CD8-positive, alpha-beta memory T cell (primary cell): ENCODE measurements around the gene TCF4. TPM values are rescaled to one million over a fixed set of nuclear protein-coding genes. Genes with fewer than 3 reads are reported as not detected.
"Not testable (repeated sequence)": the region's sequence is repeated elsewhere in the genome, so short reads cannot be mapped to it uniquely, and the experiment has no call there.

Experiments used
- CTCF ChIA-PET: fragments of 350-600 bp; sonication (Branson Sonifier 250); formaldehyde crosslinking; loops from one replicate; lab custom pipeline; 2021; ENCODE audit warnings: antibody characterized with exemption; lab: Charles Lee
- POLR2A ChIA-PET: fragments of 350-600 bp; sonication (Branson Sonifier 250); formaldehyde crosslinking; loops from one replicate; lab custom pipeline; 2021; ENCODE audit warnings: antibody characterized with exemption; lab: Charles Lee
- DNase-seq, 5 donors: peaks; one replicate each; pipeline versions ENCODE4 v3.0.0 to v3.0.0-alpha.2; 2020 to 2022; ENCODE audit warnings: mixed read lengths in 1 of 5
- H3K27ac ChIP-seq: one replicate; pipeline ENCODE4 v1.7.0; 2013; ENCODE audit warnings: low read depth, mild to moderate bottlenecking, low read length, moderate library complexity
- H3K27me3 ChIP-seq: 2 replicates; pipeline ENCODE4 v1.7.0; 2013; ENCODE audit warnings: low read length, mild to moderate bottlenecking; ENCODE audit not compliant: insufficient read depth, poor library complexity, severe bottlenecking
- H3K36me3 ChIP-seq: 2 replicates; pipeline ENCODE4 v1.7.0; 2013; ENCODE audit warnings: mild to moderate bottlenecking, low read length, moderate library complexity; ENCODE audit not compliant: insufficient read depth
- H3K4me1 ChIP-seq: 2 replicates; pipeline ENCODE4 v1.7.0; 2013; ENCODE audit warnings: mild to moderate bottlenecking, low read length, moderate library complexity; ENCODE audit not compliant: insufficient read depth
- H3K4me3 ChIP-seq: 2 replicates; pipeline ENCODE4 v1.7.0; 2013; ENCODE audit warnings: mild to moderate bottlenecking, low read length
- H3K9me3 ChIP-seq: 2 replicates; pipeline ENCODE4 v1.7.0; 2013; ENCODE audit warnings: mild to moderate bottlenecking, low read length
- H3K27ac Mint-ChIP-seq, 8 donors: one replicate each; pipeline ENCODE4 v1.8.0; 2020 to 2021; ENCODE audit warnings: mixed read lengths in 8 of 8, mild to moderate bottlenecking in 6 of 8, inconsistent platforms in 3 of 8, moderate library complexity in 3 of 8
- H3K27me3 Mint-ChIP-seq, 2 donors: one replicate each; pipeline ENCODE4 v1.8.0; 2020 to 2021; ENCODE audit warnings: mixed read lengths in 2 of 2, mild to moderate bottlenecking in 1 of 2, moderate library complexity in 1 of 2
- H3K36me3 Mint-ChIP-seq, 3 donors: one replicate each; pipeline ENCODE4 v1.8.0; 2020 to 2021; ENCODE audit warnings: mixed read lengths in 3 of 3, inconsistent platforms in 1 of 3, mild to moderate bottlenecking in 1 of 3
- H3K4me1 Mint-ChIP-seq, 3 donors: one replicate each; pipeline ENCODE4 v1.8.0; 2020 to 2021; ENCODE audit warnings: mixed read lengths in 3 of 3, inconsistent platforms in 1 of 3, mild to moderate bottlenecking in 1 of 3
- H3K4me3 Mint-ChIP-seq, 7 donors: one replicate each; pipeline ENCODE4 v1.8.0; 2020 to 2021; ENCODE audit warnings: mixed read lengths in 7 of 7, mild to moderate bottlenecking in 6 of 7, moderate library complexity in 4 of 7, inconsistent platforms in 2 of 7
- H3K9me3 Mint-ChIP-seq, 5 donors: one replicate each; pipeline ENCODE4 v1.8.0; 2020 to 2022; ENCODE audit warnings: mixed read lengths in 5 of 5, mild to moderate bottlenecking in 3 of 5, moderate library complexity in 2 of 5, inconsistent platforms in 1 of 5
- polyA plus RNA-seq: library from polyadenylated mRNA; unstranded; fragments of 300-500 nt; fragmentation: Illumina TruSeq; gene quantifications from one replicate; pipeline ENCODE4 v1.2.3, GENCODE V29; 2021
- total RNA-seq, 2 experiments: library from RNA; stranded (reverse); gene quantifications; one replicate each; pipeline ENCODE4 v1.2.3, GENCODE V29; 2021

The TCF4 gene
- total and polyA plus RNA-seq, 3 experiments from 2014 or later = 0.18 to 0.62 (median 0.47) TPM

DNA sequence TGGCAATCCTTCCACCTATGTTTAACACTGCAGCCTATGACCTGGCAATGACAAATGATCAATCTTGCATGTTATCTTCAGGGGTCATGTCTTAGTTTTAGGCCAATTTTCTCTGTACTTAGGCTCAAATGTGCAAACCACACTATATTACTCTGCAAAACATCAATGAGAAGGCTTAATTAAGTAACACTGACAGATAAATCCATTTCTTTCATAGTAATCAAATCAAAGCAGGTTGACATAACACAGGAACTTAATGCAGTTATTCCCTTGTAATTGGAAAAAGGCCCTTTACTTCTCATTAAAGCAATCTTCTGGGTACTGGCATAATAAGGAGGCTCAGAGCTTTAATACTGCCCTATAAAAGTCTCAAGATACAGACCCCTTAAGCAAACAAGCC, 114.4 kb downstream of the TCF4 start:
- H3K4me3 Mint-ChIP-seq = no peak overlapping the region
- H3K36me3 ChIP-seq = no peaks in the 10 kb centered on the region
- H3K9me3 ChIP-seq = no peaks in the 10 kb centered on the region
- CTCF ChIA-PET = no interaction called here
- peaks cover 5% of the 10 kb centered on the region for H3K4me1 ChIP-seq
- POLR2A ChIA-PET = no interaction called here
- H3K9me3 Mint-ChIP-seq = no peaks in the 10 kb centered on the region
- H3K4me3 ChIP-seq = no peak overlapping the region
- H3K36me3 Mint-ChIP-seq = peaks cover 0 to 1% (median 0%) of the 10 kb centered on the region in 3 donors
- peaks cover 14 to 31% (median 26%) of the 10 kb centered on the region in 3 donors for H3K4me1 Mint-ChIP-seq
- no peaks in the 10 kb centered on the region for H3K27me3 ChIP-seq
- no peak for DNase-seq
- no peak overlapping the region for H3K27ac ChIP-seq
- no peak overlapping the region for H3K27ac Mint-ChIP-seq
- no peaks in the 10 kb centered on the region for H3K27me3 Mint-ChIP-seq

DNA sequence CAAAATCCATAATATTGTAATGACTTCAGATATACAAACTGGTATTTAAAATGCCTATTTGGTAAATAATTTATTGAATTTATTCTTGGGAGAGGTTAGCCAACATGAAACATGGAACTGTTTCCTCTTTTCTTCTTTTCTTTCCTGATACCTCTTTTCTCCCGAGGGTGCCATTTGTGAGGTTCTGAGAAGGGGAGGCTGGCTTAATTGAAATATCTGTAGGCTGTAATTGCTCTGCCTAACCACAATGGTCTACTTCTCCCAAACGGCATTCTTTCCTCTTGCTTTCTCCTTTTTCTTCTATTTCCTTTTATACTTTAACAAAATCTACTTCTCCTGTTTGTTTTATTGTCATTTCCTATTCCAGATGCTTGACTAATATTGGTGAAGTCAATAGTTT, 114.9 kb downstream of the TCF4 start:
- no peak overlapping the region for H3K27ac ChIP-seq
- no peak for DNase-seq
- Mint-ChIP-seq H3K27ac (no peak overlapping the region), H3K4me1 (peaks cover 11 to 26% (median 21%) of the 10 kb centered on the region in 3 donors), H3K27me3 (no peaks in the 10 kb centered on the region), H3K9me3 (no peaks in the 10 kb centered on the region), H3K4me3 (no peak overlapping the region), H3K36me3 (peaks cover 0 to 1% (median 0%) of the 10 kb centered on the region in 3 donors)
- H3K9me3 ChIP-seq = no peaks in the 10 kb centered on the region
- H3K27me3 ChIP-seq = no peaks in the 10 kb centered on the region
- ChIA-PET CTCF (no interaction called here), POLR2A (no interaction called here)
- no peak overlapping the region for H3K4me3 ChIP-seq
- H3K4me1 ChIP-seq = peaks cover 4% of the 10 kb centered on the region
- no peaks in the 10 kb centered on the region for H3K36me3 ChIP-seq

DNA sequence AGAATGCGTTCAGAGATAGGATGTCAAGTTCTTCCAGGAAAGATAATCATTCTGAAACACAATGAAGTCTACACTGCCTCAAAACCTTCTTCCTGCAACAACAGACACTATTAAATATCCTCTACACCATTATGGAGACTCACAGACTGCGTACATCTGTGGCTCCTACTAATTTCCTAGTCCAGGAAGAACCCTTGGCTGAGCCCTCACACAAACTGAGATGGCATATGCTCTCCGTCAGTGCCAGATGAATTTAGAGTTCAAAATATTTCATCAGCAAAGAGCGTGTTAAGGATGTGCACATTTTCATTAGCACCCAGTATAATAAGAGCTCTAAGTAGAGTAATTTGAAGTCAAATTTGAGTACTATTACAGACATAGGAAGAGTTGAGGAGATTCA, 117.2 kb downstream of the TCF4 start:
- H3K4me1 ChIP-seq = no peaks in the 10 kb centered on the region
- CTCF ChIA-PET = no interaction called here
- POLR2A ChIA-PET = no interaction called here

DNA sequence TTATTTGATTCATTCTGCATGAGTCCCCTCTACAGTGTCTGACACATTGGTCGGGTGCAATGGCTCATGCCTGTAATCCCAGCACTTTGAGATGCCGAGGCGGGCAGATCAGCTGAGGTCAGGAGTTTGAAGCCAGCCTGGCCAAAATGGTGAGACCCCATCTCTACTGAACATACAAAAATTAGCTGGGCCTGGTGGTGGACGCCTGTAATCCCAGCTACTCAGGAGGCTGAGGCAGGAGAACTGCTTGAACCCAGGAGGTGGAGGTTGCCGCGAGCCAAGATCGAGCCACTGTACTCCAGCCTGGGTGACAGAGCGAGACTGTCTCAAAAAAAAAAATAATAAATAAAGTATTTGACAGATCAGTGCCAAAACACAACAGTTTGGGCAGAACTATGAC, 118.9 kb downstream of the TCF4 start:
- H3K27me3 ChIP-seq, H3K4me1 ChIP-seq, H3K36me3 ChIP-seq, POLR2A ChIA-PET, H3K27me3 Mint-ChIP-seq, H3K4me3 ChIP-seq, CTCF ChIA-PET, H3K9me3 ChIP-seq, H3K36me3 Mint-ChIP-seq, H3K27ac Mint-ChIP-seq, H3K4me3 Mint-ChIP-seq, DNase-seq, H3K27ac ChIP-seq, H3K9me3 Mint-ChIP-seq, H3K4me1 Mint-ChIP-seq: not testable (repeated sequence)

More for the DNA sequence above, 117.2 kb downstream of the TCF4 start:
- DNase-seq = no peak
- Mint-ChIP-seq H3K36me3 (no peaks in the 10 kb centered on the region), H3K4me1 (peaks cover 0 to 4% (median 0%) of the 10 kb centered on the region in 3 donors), H3K4me3 (no peak overlapping the region), H3K27ac (no peak overlapping the region), H3K27me3 (peaks cover 0 to 5% of the 10 kb centered on the region in 2 donors), H3K9me3 (no peaks in the 10 kb centered on the region)
- Histone ChIP-seq H3K4me3 (no peak overlapping the region), H3K36me3 (no peaks in the 10 kb centered on the region), H3K27me3 (no peaks in the 10 kb centered on the region), H3K27ac (no peak overlapping the region), H3K9me3 (no peaks in the 10 kb centered on the region)

DNA sequence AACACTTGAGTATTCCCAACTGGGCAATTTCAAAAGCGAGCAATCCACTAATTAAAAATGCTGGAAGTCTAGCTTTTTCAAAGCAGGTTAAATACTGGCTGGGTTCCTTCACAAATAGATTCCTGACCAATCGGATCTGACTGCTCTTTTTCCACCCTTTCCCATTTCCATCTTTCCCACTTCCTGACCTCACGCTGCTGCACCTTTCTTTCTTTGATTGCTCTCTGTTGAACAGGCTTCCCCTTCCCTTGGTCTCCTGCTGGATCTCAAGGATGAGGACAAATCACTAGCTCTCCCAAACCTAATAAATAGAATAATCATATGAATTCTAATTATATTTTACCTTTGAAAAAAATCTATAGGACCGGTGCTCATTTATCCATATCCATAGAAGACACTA, 121.2 kb downstream of the TCF4 start:
- H3K36me3 Mint-ChIP-seq = no peaks in the 10 kb centered on the region
- H3K36me3 ChIP-seq = no peaks in the 10 kb centered on the region
- POLR2A ChIA-PET = no interaction called here
- no peak overlapping the region for H3K27ac Mint-ChIP-seq
- H3K9me3 Mint-ChIP-seq = no peaks in the 10 kb centered on the region
- H3K27ac ChIP-seq = no peak overlapping the region
- DNase-seq = no peak
- H3K9me3 ChIP-seq = no peaks in the 10 kb centered on the region
- CTCF ChIA-PET = no interaction called here
- no peak overlapping the region for H3K4me3 Mint-ChIP-seq
- H3K27me3 Mint-ChIP-seq = peaks cover 0 to 5% of the 10 kb centered on the region in 2 donors
- no peaks in the 10 kb centered on the region for H3K4me1 Mint-ChIP-seq
- no peaks in the 10 kb centered on the region for H3K27me3 ChIP-seq
- H3K4me1 ChIP-seq = no peaks in the 10 kb centered on the region
- no peak overlapping the region for H3K4me3 ChIP-seq

DNA sequence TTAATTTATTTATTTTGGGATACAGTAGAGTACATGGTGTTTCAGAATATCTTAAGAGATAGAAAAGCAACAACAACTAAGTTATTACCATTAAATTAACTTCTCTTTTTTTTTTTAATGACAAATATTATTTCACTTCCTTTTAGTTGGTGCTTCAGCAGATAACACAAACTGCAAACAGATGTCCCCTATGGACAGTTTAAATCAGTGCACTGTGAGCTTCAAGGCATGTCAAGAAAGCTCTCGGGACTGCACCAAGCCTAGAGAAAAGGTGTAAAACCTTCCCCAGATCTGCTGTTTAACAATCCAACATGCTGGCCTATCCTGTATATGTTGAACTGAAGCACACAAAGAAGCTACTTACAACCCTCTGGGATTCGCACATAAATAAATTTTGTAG, 122.7 kb downstream of the TCF4 start:
- DNase-seq = no peak
- CTCF ChIA-PET = no interaction called here
- Mint-ChIP-seq H3K27ac (no peak overlapping the region), H3K36me3 (no peaks in the 10 kb centered on the region), H3K9me3 (no peaks in the 10 kb centered on the region), H3K4me3 (no peak overlapping the region), H3K4me1 (no peaks in the 10 kb centered on the region), H3K27me3 (peaks cover 0 to 7% of the 10 kb centered on the region in 2 donors)
- Histone ChIP-seq H3K4me1 (no peaks in the 10 kb centered on the region), H3K4me3 (no peak overlapping the region), H3K36me3 (no peaks in the 10 kb centered on the region), H3K9me3 (no peaks in the 10 kb centered on the region), H3K27me3 (no peaks in the 10 kb centered on the region), H3K27ac (no peak overlapping the region)
- POLR2A ChIA-PET = no interaction called here

DNA sequence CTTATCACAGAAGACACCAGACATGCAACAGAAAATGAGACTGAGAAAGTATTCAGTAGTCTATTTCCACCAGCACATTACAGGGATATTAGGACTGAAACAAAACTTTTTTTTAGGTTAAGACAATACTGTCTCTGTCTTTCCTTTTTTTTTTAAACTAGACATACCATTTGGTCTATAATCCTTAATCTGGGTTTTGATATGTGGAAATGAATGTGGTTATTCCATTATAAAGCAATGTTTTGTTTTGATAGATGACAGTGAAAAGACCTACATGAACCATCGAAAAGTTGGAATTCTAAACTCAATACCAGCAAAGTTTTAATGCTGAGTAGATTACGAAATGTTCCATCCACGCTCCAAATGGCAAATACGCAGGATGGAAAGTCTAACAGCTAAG, 123.4 kb downstream of the TCF4 start:
- ChIA-PET CTCF (no interaction called here), POLR2A (no interaction called here)
- no peak overlapping the region for H3K27ac Mint-ChIP-seq
- no peaks in the 10 kb centered on the region for H3K4me1 Mint-ChIP-seq
- no peaks in the 10 kb centered on the region for H3K4me1 ChIP-seq
- H3K27ac ChIP-seq = no peak overlapping the region
- no peaks in the 10 kb centered on the region for H3K36me3 Mint-ChIP-seq
- no peak for DNase-seq
- no peaks in the 10 kb centered on the region for H3K36me3 ChIP-seq
- no peak overlapping the region for H3K4me3 Mint-ChIP-seq
- peaks cover 0 to 13% of the 10 kb centered on the region in 2 donors for H3K27me3 Mint-ChIP-seq
- no peaks in the 10 kb centered on the region for H3K27me3 ChIP-seq
- H3K9me3 ChIP-seq = no peaks in the 10 kb centered on the region
- no peaks in the 10 kb centered on the region for H3K9me3 Mint-ChIP-seq
- no peak overlapping the region for H3K4me3 ChIP-seq

DNA sequence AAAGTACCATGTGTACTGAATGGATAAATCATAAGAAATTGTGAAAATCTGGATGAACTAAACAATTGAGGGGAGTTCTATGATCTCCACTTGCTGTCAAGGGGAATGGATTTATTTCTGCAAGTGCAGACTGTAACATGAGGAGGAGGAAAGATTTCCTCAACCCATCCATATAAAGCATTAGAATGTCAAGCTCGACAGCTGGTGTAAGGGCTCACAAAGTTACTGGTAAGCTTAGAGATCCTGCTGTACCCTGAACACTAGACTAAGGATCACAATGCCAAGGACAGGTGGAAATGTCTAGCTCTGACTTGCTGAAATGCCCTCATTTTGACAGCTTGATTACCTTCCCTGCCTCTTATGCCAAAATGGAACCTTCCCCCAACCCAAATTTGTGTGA, 125.3 kb downstream of the TCF4 start:
- Mint-ChIP-seq H3K27ac (no peak overlapping the region), H3K4me3 (no peak overlapping the region), H3K36me3 (no peaks in the 10 kb centered on the region), H3K4me1 (no peaks in the 10 kb centered on the region), H3K27me3 (peaks cover 3 to 11% of the 10 kb centered on the region in 2 donors), H3K9me3 (no peaks in the 10 kb centered on the region)
- ChIA-PET CTCF (no interaction called here), POLR2A (no interaction called here)
- Histone ChIP-seq H3K9me3 (no peaks in the 10 kb centered on the region), H3K36me3 (no peaks in the 10 kb centered on the region), H3K4me3 (no peak overlapping the region), H3K4me1 (no peaks in the 10 kb centered on the region), H3K27me3 (no peaks in the 10 kb centered on the region), H3K27ac (no peak overlapping the region)
- no peak for DNase-seq

DNA sequence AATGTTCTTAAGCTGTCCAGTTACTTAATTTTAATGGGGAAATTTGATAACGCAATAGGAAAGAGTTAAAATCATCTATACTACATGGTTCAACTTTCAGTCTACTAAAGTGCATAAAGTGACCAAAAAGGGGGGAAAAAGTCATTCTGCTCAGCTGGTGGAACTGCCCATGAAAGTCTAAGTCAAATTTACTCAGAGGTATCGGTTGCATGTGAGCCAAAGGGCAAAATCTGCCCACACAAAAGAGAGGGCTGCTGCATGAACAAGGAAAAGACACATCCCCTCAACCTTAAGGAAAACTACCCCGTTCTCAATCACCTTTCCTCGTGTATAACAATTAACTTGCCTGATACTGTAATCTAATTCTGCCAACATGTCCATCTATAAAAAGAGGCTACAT, 126.1 kb downstream of the TCF4 start:
- Mint-ChIP-seq H3K27me3 (peaks cover 3 to 8% of the 10 kb centered on the region in 2 donors), H3K27ac (no peak overlapping the region), H3K4me1 (no peaks in the 10 kb centered on the region), H3K9me3 (no peaks in the 10 kb centered on the region), H3K36me3 (no peaks in the 10 kb centered on the region), H3K4me3 (no peak overlapping the region)
- DNase-seq = no peak
- POLR2A ChIA-PET = no interaction called here
- Histone ChIP-seq H3K27ac (no peak overlapping the region), H3K27me3 (no peaks in the 10 kb centered on the region), H3K36me3 (no peaks in the 10 kb centered on the region), H3K4me1 (no peaks in the 10 kb centered on the region), H3K9me3 (no peaks in the 10 kb centered on the region), H3K4me3 (no peak overlapping the region)
- CTCF ChIA-PET = no interaction called here
